HepG2 (cell line): ENCODE data around the gene TCFL5. TPM values are rescaled to one million over a fixed set of nuclear protein-coding genes. Genes with fewer than 3 reads are reported as not detected.

Source experiments
- CEBPG ChIP-seq: IDR thresholded peaks from 2 replicates; pipeline ENCODE4 v1.6.1; 2016
- EZH2 ChIP-seq: conservative IDR thresholded peaks from 2 replicates; pipeline ENCODE4 v1.6.1; 2012; ENCODE audit warnings: mild to moderate bottlenecking, low read depth, low read length, moderate library complexity
- HOXA7 ChIP-seq: sonication (generic); formaldehyde crosslinking; IDR thresholded peaks from 2 replicates; pipeline ENCODE4 v1.8.1; 2022; ENCODE audit warnings: mild to moderate bottlenecking, missing genetic modification reagents, moderate library complexity
- JUND ChIP-seq: sonication (generic); formaldehyde crosslinking; IDR thresholded peaks from 2 replicates; pipeline ENCODE4 v1.8.0; 2022; ENCODE audit warnings: mild to moderate bottlenecking, missing genetic modification reagents
- KMT2A ChIP-seq: sonication (generic); formaldehyde crosslinking; IDR thresholded peaks from 2 replicates; pipeline ENCODE4 v1.4.0; 2020; ENCODE audit warnings: missing genetic modification reagents
- LRRFIP1 ChIP-seq: sonication (generic); formaldehyde crosslinking; conservative IDR thresholded peaks from 2 replicates; pipeline ENCODE4 v1.4.0; 2020; ENCODE audit warnings: missing genetic modification reagents
- PRDM4 ChIP-seq: sonication (generic); formaldehyde crosslinking; IDR thresholded peaks from 2 replicates; pipeline ENCODE4 v1.9.0; 2021; ENCODE audit warnings: missing genetic modification reagents, borderline replicate concordance
- RXRA ChIP-seq: sonication (generic); formaldehyde crosslinking; IDR thresholded peaks from 2 replicates; pipeline ENCODE4 v1.5.1; 2020; ENCODE audit warnings: missing genetic modification reagents
- SNRNP70 ChIP-seq: fragments of 200-400 bp; formaldehyde crosslinking; IDR thresholded peaks from 2 replicates; pipeline ENCODE4 v1.6.1; 2017; ENCODE audit warnings: mild to moderate bottlenecking, low read depth, low read length, moderate library complexity
- SOX5 ChIP-seq: IDR thresholded peaks from 2 replicates; pipeline ENCODE4 v1.6.1; 2016; ENCODE audit warnings: borderline replicate concordance
- ZBTB34 ChIP-seq: sonication (generic); formaldehyde crosslinking; IDR thresholded peaks from 2 replicates; pipeline ENCODE4 v1.8.0; 2022; ENCODE audit warnings: mild to moderate bottlenecking, missing genetic modification reagents
- ZNF251 ChIP-seq: sonication (generic); formaldehyde crosslinking; IDR thresholded peaks from 2 replicates; pipeline ENCODE4 v1.9.0; 2021; ENCODE audit warnings: mild to moderate bottlenecking, missing genetic modification reagents
- ZNF280B ChIP-seq: sonication (generic); formaldehyde crosslinking; IDR thresholded peaks from 2 replicates; pipeline ENCODE4 v1.5.0; 2020; ENCODE audit warnings: missing genetic modification reagents, mild to moderate bottlenecking, borderline replicate concordance
- ZNF678 ChIP-seq: sonication (generic); formaldehyde crosslinking; IDR thresholded peaks from 2 replicates; pipeline ENCODE4 v1.4.0; 2020; ENCODE audit warnings: mild to moderate bottlenecking, missing genetic modification reagents
- ZNF710 ChIP-seq: sonication (generic); formaldehyde crosslinking; IDR thresholded peaks from 2 replicates; pipeline ENCODE4 v1.5.0; 2020; ENCODE audit warnings: mild to moderate bottlenecking, missing genetic modification reagents, borderline replicate concordance
- ZNF777 ChIP-seq: sonication (generic); formaldehyde crosslinking; IDR thresholded peaks from 2 replicates; pipeline ENCODE4 v1.4.0; 2020; ENCODE audit warnings: missing genetic modification reagents
- polyA plus RNA-seq, 8 experiments: library from polyadenylated mRNA; depleted of rRNA in 3 of 8; stranded (reverse) in 7 of 8; unstranded in 1 of 8; fragments of >200 nt; fragmentation: Illumina TruSeq in 4 of 8; extraction: Trizol in 4 of 8; gene quantifications; 2 replicates each; pipeline versions ENCODE4 v1.2.1 to v1.2.3, GENCODE V29; 2011 to 2016; ENCODE audit warnings: low read depth in 4 of 8, missing spikeins in 1 of 8, mixed read lengths in 1 of 8; ENCODE audit not compliant: insufficient read depth in 1 of 8
- total RNA-seq, 5 experiments: library from RNA; depleted of rRNA; stranded (reverse); fragments of >200 nt; fragmentation: Illumina TruSeq; extraction: Trizol; gene quantifications; 2 replicates each; pipeline ENCODE4 v1.2.3, GENCODE V29; 2016; ENCODE audit warnings: low read depth in 1 of 5

The TCFL5 gene
- total and polyA plus RNA-seq, 2 of the 13 experiments (the other 11 are each of a cell fraction or from before 2014, with no cell fraction given): 14.8 to 20.0 TPM

GRCh38 chr20:62835931-62836861 lies 25.4 kb downstream of the TCFL5 start (continued):
- no peak for TF ChIP-seq LRRFIP1 (CRISPR knock-in tag)
- TF ChIP-seq PRDM4 (CRISPR knock-in tag): no peak
- TF ChIP-seq JUND: no peak
- TF ChIP-seq RXRA (CRISPR knock-in tag): peak; percentile 8; the same call in 1 of the 2 replicates
- no peak for TF ChIP-seq HOXA7 (CRISPR knock-in tag)
- no peak for TF ChIP-seq EZH2
- no peak for TF ChIP-seq ZNF678 (CRISPR knock-in tag)
- no peak for TF ChIP-seq ZNF280B (CRISPR knock-in tag)
- TF ChIP-seq ZBTB34 (CRISPR knock-in tag): no peak
- 0 out of 2 replicates have a peak, but pooled peaks have one; percentile 34 for TF ChIP-seq ZNF710 (CRISPR knock-in tag)
- TF ChIP-seq ZNF251 (CRISPR knock-in tag): no peak
- TF ChIP-seq KMT2A (CRISPR knock-in tag): no peak
- TF ChIP-seq SOX5 (CRISPR knock-in tag): no peak
- TF ChIP-seq CEBPG (CRISPR knock-in tag): no peak
- TF ChIP-seq SNRNP70: no peak
- TF ChIP-seq ZNF777 (CRISPR knock-in tag): no peak
